HepG2 (cell line): Measurements from ENCODE around the gene LAMTOR3. TPM values are rescaled to one million over a fixed set of nuclear protein-coding genes. Genes with fewer than 3 reads are reported as not detected.
A peak's percentile ranks its signal among the peaks of the same experiment; 100 is the strongest.

Source experiments
- HDAC1 ChIP-seq: sonication (generic); formaldehyde crosslinking; IDR thresholded peaks from 2 replicates; pipeline ENCODE4 v1.5.1; 2020; ENCODE audit warnings: mild to moderate bottlenecking, missing genetic modification reagents
- HOXA3 ChIP-seq: sonication (generic); formaldehyde crosslinking; IDR thresholded peaks from 2 replicates; pipeline ENCODE4 v1.5.0; 2020; ENCODE audit warnings: missing genetic modification reagents
- MATR3 ChIP-seq: sonication (generic); formaldehyde crosslinking; IDR thresholded peaks from 2 replicates; pipeline ENCODE4 v1.4.0; 2020; ENCODE audit warnings: missing genetic modification reagents
- MXD4 ChIP-seq: IDR thresholded peaks from 2 replicates; pipeline ENCODE4 v1.6.1; 2016; ENCODE audit warnings: mild to moderate bottlenecking, missing biosample characterization, missing genetic modification reagents
- NPAS2 ChIP-seq: sonication (generic); formaldehyde crosslinking; IDR thresholded peaks from 2 replicates; pipeline ENCODE4 v1.8.0; 2022; ENCODE audit warnings: mild to moderate bottlenecking, missing genetic modification reagents, borderline replicate concordance
- NR2F1 ChIP-seq, 2 experiments: fragments of 450-650 bp in 1 of 2; formaldehyde crosslinking in 1 of 2; IDR thresholded peaks; 2 replicates each; pipeline versions ENCODE4 v1.5.0 to v1.6.1; 2016 to 2020; ENCODE audit warnings: mild to moderate bottlenecking in 1 of 2, missing compliant biosample characterization in 1 of 2, missing genetic modification reagents in 1 of 2, moderate library complexity in 1 of 2
- ZFY ChIP-seq: sonication (generic); formaldehyde crosslinking; IDR thresholded peaks from 2 replicates; pipeline ENCODE4 v1.4.0; 2020; ENCODE audit warnings: missing genetic modification reagents
- ZNF30 ChIP-seq: sonication (generic); formaldehyde crosslinking; IDR thresholded peaks from 2 replicates; pipeline ENCODE4 v1.5.0; 2020; ENCODE audit warnings: mild to moderate bottlenecking, missing genetic modification reagents
- ZNF317 ChIP-seq: sonication (generic); formaldehyde crosslinking; IDR thresholded peaks from 2 replicates; pipeline ENCODE4 v1.5.0; 2020; ENCODE audit warnings: mild to moderate bottlenecking, missing genetic modification reagents
- ZNF441 ChIP-seq: sonication (generic); formaldehyde crosslinking; IDR thresholded peaks from 2 replicates; pipeline ENCODE4 v1.7.0; 2021; ENCODE audit warnings: missing genetic modification reagents, borderline replicate concordance
- ZNF562 ChIP-seq: sonication (generic); formaldehyde crosslinking; IDR thresholded peaks from 2 replicates; pipeline ENCODE4 v1.8.0; 2022; ENCODE audit warnings: missing genetic modification reagents, borderline replicate concordance
- ZNF598 ChIP-seq: sonication (generic); formaldehyde crosslinking; IDR thresholded peaks from 2 replicates; pipeline ENCODE4 v1.5.1; 2020; ENCODE audit warnings: mild to moderate bottlenecking, missing genetic modification reagents, borderline replicate concordance
- ZNF747 ChIP-seq: sonication (generic); formaldehyde crosslinking; IDR thresholded peaks from 2 replicates; pipeline ENCODE4 v1.8.1; 2023; ENCODE audit warnings: missing genetic modification reagents, mild to moderate bottlenecking, borderline replicate concordance
- ZSCAN21 ChIP-seq: sonication (generic); formaldehyde crosslinking; IDR thresholded peaks from 2 replicates; pipeline ENCODE4 v1.8.0; 2022; ENCODE audit warnings: mild to moderate bottlenecking, missing genetic modification reagents, moderate library complexity, borderline replicate concordance
- polyA plus RNA-seq, 8 experiments: library from polyadenylated mRNA; depleted of rRNA in 3 of 8; stranded (reverse) in 7 of 8; unstranded in 1 of 8; fragments of >200 nt; fragmentation: Illumina TruSeq in 4 of 8; extraction: Trizol in 4 of 8; gene quantifications; 2 replicates each; pipeline versions ENCODE4 v1.2.1 to v1.2.3, GENCODE V29; 2011 to 2016; ENCODE audit warnings: low read depth in 4 of 8, missing spikeins in 1 of 8, mixed read lengths in 1 of 8; ENCODE audit not compliant: insufficient read depth in 1 of 8
- total RNA-seq, 5 experiments: library from RNA; depleted of rRNA; stranded (reverse); fragments of >200 nt; fragmentation: Illumina TruSeq; extraction: Trizol; gene quantifications; 2 replicates each; pipeline ENCODE4 v1.2.3, GENCODE V29; 2016; ENCODE audit warnings: low read depth in 1 of 5
- TF ChIP-seq, protein P1 (sequence below): sonication (generic); formaldehyde crosslinking; IDR thresholded peaks from 2 replicates; pipeline ENCODE4 v1.9.0; 2021; ENCODE audit warnings: mild to moderate bottlenecking, missing genetic modification reagents
- TF ChIP-seq, protein P2 (sequence below): sonication (generic); formaldehyde crosslinking; IDR thresholded peaks from 2 replicates; pipeline ENCODE4 v1.4.0; 2020; ENCODE audit warnings: missing genetic modification reagents
- TF ChIP-seq, protein P3 (sequence below): sonication (generic); formaldehyde crosslinking; IDR thresholded peaks from 2 replicates; pipeline ENCODE4 v1.5.0; 2020; ENCODE audit warnings: mild to moderate bottlenecking, missing genetic modification reagents
- TF ChIP-seq, protein P4 (sequence below): sonication (generic); formaldehyde crosslinking; IDR thresholded peaks from 2 replicates; pipeline ENCODE4 v1.4.0; 2020; ENCODE audit warnings: mild to moderate bottlenecking, missing genetic modification reagents

The LAMTOR3 gene
- total and polyA plus RNA-seq, 2 of the 13 experiments (the other 11 are each of a cell fraction or from before 2014, with no cell fraction given), result 47.6 to 49.1 TPM

DNA sequence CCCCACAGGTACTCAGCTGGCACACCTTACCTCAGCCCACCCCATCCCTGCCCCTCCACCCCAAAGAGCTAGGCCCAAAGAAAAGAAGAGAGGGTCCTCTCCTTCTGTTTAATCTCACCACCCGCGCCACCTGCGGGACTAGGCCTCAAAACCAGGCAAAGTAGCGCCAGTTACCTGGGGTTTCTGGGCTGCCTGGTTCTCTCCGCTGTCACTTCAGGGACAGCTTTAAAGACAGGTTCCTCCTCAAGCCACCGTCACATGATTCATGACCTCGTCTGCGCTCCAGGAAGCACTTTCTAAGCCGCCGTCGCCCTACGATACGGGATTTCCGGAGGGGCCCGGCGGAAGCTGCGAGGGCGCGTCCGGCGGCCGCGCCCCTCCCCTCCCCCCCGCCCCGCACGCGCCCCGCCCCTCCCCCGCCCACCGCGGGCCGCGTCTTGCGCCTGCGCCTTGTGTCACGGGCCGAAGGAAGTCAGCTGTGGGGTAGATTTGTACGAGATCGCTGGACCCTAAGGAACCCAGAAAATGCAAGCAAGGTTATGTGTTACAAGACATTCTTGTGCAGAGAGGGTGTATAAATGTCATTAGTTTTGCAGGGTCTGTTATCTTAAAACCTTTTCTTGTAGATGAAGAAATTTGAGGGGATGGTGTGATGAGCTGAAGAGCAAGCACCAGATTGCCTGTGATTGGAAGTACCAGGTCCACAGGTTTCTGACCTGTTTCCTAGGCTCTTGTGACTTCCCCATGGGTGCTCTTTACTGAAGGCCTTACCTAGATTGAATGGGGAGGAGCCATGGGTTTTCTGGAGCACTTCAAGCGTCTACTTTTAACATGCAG is at the start of gene LAMTOR3 (continued):
- TF ChIP-seq, protein P1, sequence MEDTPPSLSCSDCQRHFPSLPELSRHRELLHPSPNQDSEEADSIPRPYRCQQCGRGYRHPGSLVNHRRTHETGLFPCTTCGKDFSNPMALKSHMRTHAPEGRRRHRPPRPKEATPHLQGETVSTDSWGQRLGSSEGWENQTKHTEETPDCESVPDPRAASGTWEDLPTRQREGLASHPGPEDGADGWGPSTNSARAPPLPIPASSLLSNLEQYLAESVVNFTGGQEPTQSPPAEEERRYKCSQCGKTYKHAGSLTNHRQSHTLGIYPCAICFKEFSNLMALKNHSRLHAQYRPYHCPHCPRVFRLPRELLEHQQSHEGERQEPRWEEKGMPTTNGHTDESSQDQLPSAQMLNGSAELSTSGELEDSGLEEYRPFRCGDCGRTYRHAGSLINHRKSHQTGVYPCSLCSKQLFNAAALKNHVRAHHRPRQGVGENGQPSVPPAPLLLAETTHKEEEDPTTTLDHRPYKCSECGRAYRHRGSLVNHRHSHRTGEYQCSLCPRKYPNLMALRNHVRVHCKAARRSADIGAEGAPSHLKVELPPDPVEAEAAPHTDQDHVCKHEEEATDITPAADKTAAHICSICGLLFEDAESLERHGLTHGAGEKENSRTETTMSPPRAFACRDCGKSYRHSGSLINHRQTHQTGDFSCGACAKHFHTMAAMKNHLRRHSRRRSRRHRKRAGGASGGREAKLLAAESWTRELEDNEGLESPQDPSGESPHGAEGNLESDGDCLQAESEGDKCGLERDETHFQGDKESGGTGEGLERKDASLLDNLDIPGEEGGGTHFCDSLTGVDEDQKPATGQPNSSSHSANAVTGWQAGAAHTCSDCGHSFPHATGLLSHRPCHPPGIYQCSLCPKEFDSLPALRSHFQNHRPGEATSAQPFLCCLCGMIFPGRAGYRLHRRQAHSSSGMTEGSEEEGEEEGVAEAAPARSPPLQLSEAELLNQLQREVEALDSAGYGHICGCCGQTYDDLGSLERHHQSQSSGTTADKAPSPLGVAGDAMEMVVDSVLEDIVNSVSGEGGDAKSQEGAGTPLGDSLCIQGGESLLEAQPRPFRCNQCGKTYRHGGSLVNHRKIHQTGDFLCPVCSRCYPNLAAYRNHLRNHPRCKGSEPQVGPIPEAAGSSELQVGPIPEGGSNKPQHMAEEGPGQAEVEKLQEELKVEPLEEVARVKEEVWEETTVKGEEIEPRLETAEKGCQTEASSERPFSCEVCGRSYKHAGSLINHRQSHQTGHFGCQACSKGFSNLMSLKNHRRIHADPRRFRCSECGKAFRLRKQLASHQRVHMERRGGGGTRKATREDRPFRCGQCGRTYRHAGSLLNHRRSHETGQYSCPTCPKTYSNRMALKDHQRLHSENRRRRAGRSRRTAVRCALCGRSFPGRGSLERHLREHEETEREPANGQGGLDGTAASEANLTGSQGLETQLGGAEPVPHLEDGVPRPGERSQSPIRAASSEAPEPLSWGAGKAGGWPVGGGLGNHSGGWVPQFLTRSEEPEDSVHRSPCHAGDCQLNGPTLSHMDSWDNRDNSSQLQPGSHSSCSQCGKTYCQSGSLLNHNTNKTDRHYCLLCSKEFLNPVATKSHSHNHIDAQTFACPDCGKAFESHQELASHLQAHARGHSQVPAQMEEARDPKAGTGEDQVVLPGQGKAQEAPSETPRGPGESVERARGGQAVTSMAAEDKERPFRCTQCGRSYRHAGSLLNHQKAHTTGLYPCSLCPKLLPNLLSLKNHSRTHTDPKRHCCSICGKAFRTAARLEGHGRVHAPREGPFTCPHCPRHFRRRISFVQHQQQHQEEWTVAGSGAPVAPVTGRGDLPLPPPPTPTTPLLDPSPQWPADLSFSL (CRISPR knock-in tag), result no peak
- TF ChIP-seq ZNF562 (CRISPR knock-in tag) (no peak), NR2F1 (CRISPR knock-in tag; IDR thresholded peaks at IDR 0.05) (no peak), ZNF30 (no peak), HDAC1 (CRISPR knock-in tag) (peak; percentile 86), ZNF441 (no peak), ZFY (peak; percentile 83), ZNF317 (no peak), MXD4 (CRISPR knock-in tag) (peak; percentile 16; the same call in 1 of the 2 replicates), ZNF747 (CRISPR knock-in tag) (no peak), ZNF598 (CRISPR knock-in tag) (no peak), ZSCAN21 (no peak), MATR3 (CRISPR knock-in tag) (no peak), HOXA3 (peak; percentile 70), NPAS2 (no peak)
- TF ChIP-seq, protein P2, sequence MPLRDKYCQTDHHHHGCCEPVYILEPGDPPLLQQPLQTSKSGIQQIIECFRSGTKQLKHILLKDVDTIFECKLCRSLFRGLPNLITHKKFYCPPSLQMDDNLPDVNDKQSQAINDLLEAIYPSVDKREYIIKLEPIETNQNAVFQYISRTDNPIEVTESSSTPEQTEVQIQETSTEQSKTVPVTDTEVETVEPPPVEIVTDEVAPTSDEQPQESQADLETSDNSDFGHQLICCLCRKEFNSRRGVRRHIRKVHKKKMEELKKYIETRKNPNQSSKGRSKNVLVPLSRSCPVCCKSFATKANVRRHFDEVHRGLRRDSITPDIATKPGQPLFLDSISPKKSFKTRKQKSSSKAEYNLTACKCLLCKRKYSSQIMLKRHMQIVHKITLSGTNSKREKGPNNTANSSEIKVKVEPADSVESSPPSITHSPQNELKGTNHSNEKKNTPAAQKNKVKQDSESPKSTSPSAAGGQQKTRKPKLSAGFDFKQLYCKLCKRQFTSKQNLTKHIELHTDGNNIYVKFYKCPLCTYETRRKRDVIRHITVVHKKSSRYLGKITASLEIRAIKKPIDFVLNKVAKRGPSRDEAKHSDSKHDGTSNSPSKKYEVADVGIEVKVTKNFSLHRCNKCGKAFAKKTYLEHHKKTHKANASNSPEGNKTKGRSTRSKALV (CRISPR knock-in tag), result no peak
- TF ChIP-seq, protein P3, sequence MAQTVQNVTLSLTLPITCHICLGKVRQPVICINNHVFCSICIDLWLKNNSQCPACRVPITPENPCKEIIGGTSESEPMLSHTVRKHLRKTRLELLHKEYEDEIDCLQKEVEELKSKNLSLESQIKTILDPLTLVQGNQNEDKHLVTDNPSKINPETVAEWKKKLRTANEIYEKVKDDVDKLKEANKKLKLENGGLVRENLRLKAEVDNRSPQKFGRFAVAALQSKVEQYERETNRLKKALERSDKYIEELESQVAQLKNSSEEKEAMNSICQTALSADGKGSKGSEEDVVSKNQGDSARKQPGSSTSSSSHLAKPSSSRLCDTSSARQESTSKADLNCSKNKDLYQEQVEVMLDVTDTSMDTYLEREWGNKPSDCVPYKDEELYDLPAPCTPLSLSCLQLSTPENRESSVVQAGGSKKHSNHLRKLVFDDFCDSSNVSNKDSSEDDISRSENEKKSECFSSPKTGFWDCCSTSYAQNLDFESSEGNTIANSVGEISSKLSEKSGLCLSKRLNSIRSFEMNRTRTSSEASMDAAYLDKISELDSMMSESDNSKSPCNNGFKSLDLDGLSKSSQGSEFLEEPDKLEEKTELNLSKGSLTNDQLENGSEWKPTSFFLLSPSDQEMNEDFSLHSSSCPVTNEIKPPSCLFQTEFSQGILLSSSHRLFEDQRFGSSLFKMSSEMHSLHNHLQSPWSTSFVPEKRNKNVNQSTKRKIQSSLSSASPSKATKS (CRISPR knock-in tag), result no peak
- TF ChIP-seq, protein P4, sequence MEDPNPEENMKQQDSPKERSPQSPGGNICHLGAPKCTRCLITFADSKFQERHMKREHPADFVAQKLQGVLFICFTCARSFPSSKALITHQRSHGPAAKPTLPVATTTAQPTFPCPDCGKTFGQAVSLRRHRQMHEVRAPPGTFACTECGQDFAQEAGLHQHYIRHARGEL, result no peak
